HepG2 (cell line): Measurements from ENCODE around the gene CORO7. TPM values are rescaled to one million over a fixed set of nuclear protein-coding genes. Genes with fewer than 3 reads are reported as not detected.

ENCODE experiments used
- BATF2 ChIP-seq: sonication (generic); formaldehyde crosslinking; IDR thresholded peaks from 2 replicates; pipeline ENCODE4 v1.8.0; 2022; ENCODE audit warnings: mild to moderate bottlenecking, missing genetic modification reagents, moderate library complexity
- DMTF1 ChIP-seq: sonication (generic); formaldehyde crosslinking; IDR thresholded peaks from 2 replicates; pipeline ENCODE4 v1.4.0; 2020; ENCODE audit warnings: mild to moderate bottlenecking, missing genetic modification reagents
- PHF21A ChIP-seq: sonication (generic); formaldehyde crosslinking; IDR thresholded peaks from 2 replicates; pipeline ENCODE4 v1.5.0; 2020; ENCODE audit warnings: mild to moderate bottlenecking, missing genetic modification reagents
- POLR2AphosphoS5 ChIP-seq: IDR thresholded peaks from 2 replicates; pipeline ENCODE4 v1.6.1; 2012; ENCODE audit warnings: low read depth, low read length
- SOX6 ChIP-seq, 2 experiments: fragments of 450-650 bp in 1 of 2; sonication (generic) in 1 of 2; formaldehyde crosslinking in 1 of 2; IDR thresholded peaks; 2 replicates each; pipeline versions ENCODE4 v1.4.0 to v1.6.1; 2017 to 2020; ENCODE audit warnings: antibody characterized with exemption in 1 of 2, mild to moderate bottlenecking in 1 of 2, missing genetic modification reagents in 1 of 2
- ZEB1 ChIP-seq: IDR thresholded peaks from 2 replicates; pipeline ENCODE4 v1.6.1; 2012; ENCODE audit warnings: mild to moderate bottlenecking, low read depth, inconsistent platforms; ENCODE audit not compliant: insufficient replicate concordance
- ZFP1 ChIP-seq: IDR thresholded peaks from 2 replicates; pipeline ENCODE4 v1.6.1; 2016
- ZMYM4 ChIP-seq: sonication (generic); formaldehyde crosslinking; IDR thresholded peaks from 2 replicates; pipeline ENCODE4 v1.8.1; 2023; ENCODE audit warnings: mild to moderate bottlenecking, missing genetic modification reagents
- ZNF280B ChIP-seq: sonication (generic); formaldehyde crosslinking; IDR thresholded peaks from 2 replicates; pipeline ENCODE4 v1.5.0; 2020; ENCODE audit warnings: missing genetic modification reagents, mild to moderate bottlenecking, borderline replicate concordance
- ZSCAN29 ChIP-seq: sonication (generic); formaldehyde crosslinking; conservative IDR thresholded peaks from 2 replicates; pipeline ENCODE4 v1.4.0; 2020; ENCODE audit warnings: mild to moderate bottlenecking, missing genetic modification reagents
- polyA plus RNA-seq, 8 experiments: library from polyadenylated mRNA; depleted of rRNA in 3 of 8; stranded (reverse) in 7 of 8; unstranded in 1 of 8; fragments of >200 nt; fragmentation: Illumina TruSeq in 4 of 8; extraction: Trizol in 4 of 8; gene quantifications; 2 replicates each; pipeline versions ENCODE4 v1.2.1 to v1.2.3, GENCODE V29; 2011 to 2016; ENCODE audit warnings: low read depth in 4 of 8, missing spikeins in 1 of 8, mixed read lengths in 1 of 8; ENCODE audit not compliant: insufficient read depth in 1 of 8
- total RNA-seq, 5 experiments: library from RNA; depleted of rRNA; stranded (reverse); fragments of >200 nt; fragmentation: Illumina TruSeq; extraction: Trizol; gene quantifications; 2 replicates each; pipeline ENCODE4 v1.2.3, GENCODE V29; 2016; ENCODE audit warnings: low read depth in 1 of 5
- TF ChIP-seq, protein P1 (sequence below): sonication (generic); formaldehyde crosslinking; IDR thresholded peaks from 2 replicates; pipeline ENCODE4 v1.9.0; 2022; ENCODE audit warnings: low read depth, missing genetic modification reagents
- TF ChIP-seq, protein P2 (sequence below): sonication (generic); formaldehyde crosslinking; IDR thresholded peaks from 2 replicates; pipeline ENCODE4 v1.9.0; 2022; ENCODE audit warnings: missing genetic modification reagents, mild to moderate bottlenecking, borderline replicate concordance
- TF ChIP-seq, protein P3 (sequence below): sonication (generic); formaldehyde crosslinking; IDR thresholded peaks from 2 replicates; pipeline ENCODE4 v1.4.0; 2020; ENCODE audit warnings: missing genetic modification reagents
- TF ChIP-seq, protein P4 (sequence below): sonication (generic); formaldehyde crosslinking; IDR thresholded peaks from 2 replicates; pipeline ENCODE4 v1.8.0; 2022; ENCODE audit warnings: mild to moderate bottlenecking, missing genetic modification reagents, moderate library complexity
- TF ChIP-seq, protein P5 (sequence below): sonication (generic); formaldehyde crosslinking; IDR thresholded peaks from 2 replicates; pipeline ENCODE4 v1.5.0; 2020; ENCODE audit warnings: missing genetic modification reagents

Gene CORO7
- total and polyA plus RNA-seq, 2 of the 13 experiments (the other 11 are each of a cell fraction or from before 2014, with no cell fraction given) = 9.9 to 14.3 TPM

GRCh38 chr16:4369007-4369733 lies 47.2 kb downstream of the CORO7 start (continued):
- no peak for TF ChIP-seq BATF2 (CRISPR knock-in tag)
- TF ChIP-seq ZSCAN29 (CRISPR knock-in tag) = no peak
- TF ChIP-seq DMTF1 (CRISPR knock-in tag) = no peak
- TF ChIP-seq ZMYM4 (CRISPR knock-in tag) = no peak
- TF ChIP-seq, protein P1, sequence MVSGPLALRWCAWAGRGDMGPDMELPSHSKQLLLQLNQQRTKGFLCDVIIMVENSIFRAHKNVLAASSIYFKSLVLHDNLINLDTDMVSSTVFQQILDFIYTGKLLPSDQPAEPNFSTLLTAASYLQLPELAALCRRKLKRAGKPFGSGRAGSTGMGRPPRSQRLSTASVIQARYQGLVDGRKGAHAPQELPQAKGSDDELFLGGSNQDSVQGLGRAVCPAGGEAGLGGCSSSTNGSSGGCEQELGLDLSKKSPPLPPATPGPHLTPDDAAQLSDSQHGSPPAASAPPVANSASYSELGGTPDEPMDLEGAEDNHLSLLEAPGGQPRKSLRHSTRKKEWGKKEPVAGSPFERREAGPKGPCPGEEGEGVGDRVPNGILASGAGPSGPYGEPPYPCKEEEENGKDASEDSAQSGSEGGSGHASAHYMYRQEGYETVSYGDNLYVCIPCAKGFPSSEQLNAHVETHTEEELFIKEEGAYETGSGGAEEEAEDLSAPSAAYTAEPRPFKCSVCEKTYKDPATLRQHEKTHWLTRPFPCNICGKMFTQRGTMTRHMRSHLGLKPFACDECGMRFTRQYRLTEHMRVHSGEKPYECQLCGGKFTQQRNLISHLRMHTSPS (CRISPR knock-in tag) = peak; percentile 65; the same call in 1 of the 2 replicates
- TF ChIP-seq PHF21A (CRISPR knock-in tag) = 0 out of 2 replicates have a peak, but pooled peaks have one; percentile 19
- TF ChIP-seq, protein P2, sequence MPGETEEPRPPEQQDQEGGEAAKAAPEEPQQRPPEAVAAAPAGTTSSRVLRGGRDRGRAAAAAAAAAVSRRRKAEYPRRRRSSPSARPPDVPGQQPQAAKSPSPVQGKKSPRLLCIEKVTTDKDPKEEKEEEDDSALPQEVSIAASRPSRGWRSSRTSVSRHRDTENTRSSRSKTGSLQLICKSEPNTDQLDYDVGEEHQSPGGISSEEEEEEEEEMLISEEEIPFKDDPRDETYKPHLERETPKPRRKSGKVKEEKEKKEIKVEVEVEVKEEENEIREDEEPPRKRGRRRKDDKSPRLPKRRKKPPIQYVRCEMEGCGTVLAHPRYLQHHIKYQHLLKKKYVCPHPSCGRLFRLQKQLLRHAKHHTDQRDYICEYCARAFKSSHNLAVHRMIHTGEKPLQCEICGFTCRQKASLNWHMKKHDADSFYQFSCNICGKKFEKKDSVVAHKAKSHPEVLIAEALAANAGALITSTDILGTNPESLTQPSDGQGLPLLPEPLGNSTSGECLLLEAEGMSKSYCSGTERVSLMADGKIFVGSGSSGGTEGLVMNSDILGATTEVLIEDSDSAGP (CRISPR knock-in tag) = peak; percentile 44; the same call in 1 of the 2 replicates
- TF ChIP-seq POLR2AphosphoS5 = no peak
- TF ChIP-seq, protein P3, sequence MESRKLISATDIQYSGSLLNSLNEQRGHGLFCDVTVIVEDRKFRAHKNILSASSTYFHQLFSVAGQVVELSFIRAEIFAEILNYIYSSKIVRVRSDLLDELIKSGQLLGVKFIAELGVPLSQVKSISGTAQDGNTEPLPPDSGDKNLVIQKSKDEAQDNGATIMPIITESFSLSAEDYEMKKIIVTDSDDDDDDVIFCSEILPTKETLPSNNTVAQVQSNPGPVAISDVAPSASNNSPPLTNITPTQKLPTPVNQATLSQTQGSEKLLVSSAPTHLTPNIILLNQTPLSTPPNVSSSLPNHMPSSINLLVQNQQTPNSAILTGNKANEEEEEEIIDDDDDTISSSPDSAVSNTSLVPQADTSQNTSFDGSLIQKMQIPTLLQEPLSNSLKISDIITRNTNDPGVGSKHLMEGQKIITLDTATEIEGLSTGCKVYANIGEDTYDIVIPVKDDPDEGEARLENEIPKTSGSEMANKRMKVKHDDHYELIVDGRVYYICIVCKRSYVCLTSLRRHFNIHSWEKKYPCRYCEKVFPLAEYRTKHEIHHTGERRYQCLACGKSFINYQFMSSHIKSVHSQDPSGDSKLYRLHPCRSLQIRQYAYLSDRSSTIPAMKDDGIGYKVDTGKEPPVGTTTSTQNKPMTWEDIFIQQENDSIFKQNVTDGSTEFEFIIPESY (CRISPR knock-in tag) = 0 out of 2 replicates have a peak, but pooled peaks have one; percentile 3
- no peak for TF ChIP-seq ZFP1 (CRISPR knock-in tag)
- no peak for TF ChIP-seq SOX6 (IDR thresholded peaks at IDR 0.05)
- TF ChIP-seq SOX6 (CRISPR knock-in tag; IDR thresholded peaks at IDR 0.05) = peak; percentile 22; the same call in 1 of the 2 replicates
- peak; percentile 49; the same call in 1 of the 2 replicates for TF ChIP-seq ZNF280B (CRISPR knock-in tag)
- TF ChIP-seq, protein P4, sequence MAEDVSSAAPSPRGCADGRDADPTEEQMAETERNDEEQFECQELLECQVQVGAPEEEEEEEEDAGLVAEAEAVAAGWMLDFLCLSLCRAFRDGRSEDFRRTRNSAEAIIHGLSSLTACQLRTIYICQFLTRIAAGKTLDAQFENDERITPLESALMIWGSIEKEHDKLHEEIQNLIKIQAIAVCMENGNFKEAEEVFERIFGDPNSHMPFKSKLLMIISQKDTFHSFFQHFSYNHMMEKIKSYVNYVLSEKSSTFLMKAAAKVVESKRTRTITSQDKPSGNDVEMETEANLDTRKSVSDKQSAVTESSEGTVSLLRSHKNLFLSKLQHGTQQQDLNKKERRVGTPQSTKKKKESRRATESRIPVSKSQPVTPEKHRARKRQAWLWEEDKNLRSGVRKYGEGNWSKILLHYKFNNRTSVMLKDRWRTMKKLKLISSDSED = no peak
- no peak for TF ChIP-seq ZEB1
- TF ChIP-seq, protein P5, sequence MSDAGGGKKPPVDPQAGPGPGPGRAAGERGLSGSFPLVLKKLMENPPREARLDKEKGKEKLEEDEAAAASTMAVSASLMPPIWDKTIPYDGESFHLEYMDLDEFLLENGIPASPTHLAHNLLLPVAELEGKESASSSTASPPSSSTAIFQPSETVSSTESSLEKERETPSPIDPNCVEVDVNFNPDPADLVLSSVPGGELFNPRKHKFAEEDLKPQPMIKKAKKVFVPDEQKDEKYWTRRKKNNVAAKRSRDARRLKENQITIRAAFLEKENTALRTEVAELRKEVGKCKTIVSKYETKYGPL = no peak
